Measurements from ENCODE around the gene TLCD3B.

TLCD3B gene

DNA sequence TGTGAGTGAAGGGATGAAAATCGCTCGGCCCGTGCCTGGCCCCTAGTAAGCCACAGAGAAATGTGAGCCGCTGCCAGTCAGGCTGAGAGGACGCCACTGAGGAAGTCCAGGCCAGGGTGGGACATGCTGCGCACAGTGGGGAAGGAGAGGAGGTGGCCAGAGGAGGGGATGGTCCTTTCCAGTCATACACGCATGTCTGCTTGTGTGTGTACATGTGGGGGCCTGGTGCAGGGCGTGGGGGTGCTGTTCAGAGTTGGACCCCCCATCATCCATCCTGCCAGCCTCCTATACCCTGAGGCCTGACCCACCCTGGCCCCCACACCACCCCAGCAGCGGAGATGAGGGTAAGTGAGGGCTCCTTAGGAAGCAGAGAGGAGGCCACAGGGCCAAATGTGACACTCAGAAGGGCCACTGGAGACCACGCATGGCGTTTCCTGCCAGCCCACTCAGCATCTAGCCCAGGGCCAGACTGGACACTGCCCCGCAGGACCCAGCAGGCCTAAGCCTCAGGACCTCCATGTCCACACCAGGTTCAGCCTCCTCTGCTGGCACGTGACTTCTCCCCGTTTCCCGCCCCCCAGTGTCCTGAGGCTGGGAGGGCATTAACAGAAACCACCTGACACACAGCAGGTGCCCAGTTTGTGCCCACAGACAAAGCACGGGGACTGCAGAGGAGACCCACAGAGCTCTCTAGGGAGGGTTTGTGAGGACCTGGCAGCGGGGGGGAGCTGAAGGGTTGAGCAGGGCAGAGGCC lies 27.2 kb downstream of the TLCD3B start:
- no peak for DNase-seq

DNA sequence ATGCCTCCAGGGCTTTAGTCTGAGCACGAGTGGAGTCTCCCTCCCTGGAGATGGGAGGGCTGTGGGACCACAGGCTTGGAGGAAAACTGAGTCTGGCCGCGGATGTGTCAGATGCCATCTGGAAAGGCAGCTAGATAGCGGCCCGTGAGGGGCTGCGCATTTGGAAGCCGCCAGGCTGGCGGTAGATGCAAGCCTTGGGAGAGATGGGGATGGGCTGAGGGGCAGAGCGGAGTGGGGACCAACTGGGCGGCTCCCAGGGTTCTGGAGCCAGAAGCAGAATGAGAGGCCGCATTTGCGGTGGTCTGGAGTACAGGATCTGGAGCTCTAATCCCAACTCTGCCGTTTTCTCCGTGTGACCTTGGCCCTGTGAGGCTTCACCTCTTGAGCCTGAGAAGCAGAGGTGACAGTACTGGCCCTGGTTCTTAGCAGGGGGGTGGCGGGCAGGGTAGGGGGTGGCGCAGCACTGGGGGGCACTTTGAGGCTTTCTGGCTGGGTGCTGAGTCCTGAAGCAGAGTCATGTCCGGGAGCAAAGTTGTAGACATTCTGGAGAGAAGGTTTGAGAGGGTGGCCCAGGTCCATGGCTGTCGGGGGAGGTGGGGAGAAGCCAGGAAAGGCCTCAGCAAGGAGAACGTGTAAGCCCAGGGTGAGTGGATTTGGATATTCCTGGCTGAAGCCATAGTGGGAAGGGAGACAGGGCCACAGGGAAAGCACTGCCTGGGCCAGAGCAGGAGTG lies 28.3 kb downstream of the TLCD3B start:
- no peak for DNase-seq

DNA sequence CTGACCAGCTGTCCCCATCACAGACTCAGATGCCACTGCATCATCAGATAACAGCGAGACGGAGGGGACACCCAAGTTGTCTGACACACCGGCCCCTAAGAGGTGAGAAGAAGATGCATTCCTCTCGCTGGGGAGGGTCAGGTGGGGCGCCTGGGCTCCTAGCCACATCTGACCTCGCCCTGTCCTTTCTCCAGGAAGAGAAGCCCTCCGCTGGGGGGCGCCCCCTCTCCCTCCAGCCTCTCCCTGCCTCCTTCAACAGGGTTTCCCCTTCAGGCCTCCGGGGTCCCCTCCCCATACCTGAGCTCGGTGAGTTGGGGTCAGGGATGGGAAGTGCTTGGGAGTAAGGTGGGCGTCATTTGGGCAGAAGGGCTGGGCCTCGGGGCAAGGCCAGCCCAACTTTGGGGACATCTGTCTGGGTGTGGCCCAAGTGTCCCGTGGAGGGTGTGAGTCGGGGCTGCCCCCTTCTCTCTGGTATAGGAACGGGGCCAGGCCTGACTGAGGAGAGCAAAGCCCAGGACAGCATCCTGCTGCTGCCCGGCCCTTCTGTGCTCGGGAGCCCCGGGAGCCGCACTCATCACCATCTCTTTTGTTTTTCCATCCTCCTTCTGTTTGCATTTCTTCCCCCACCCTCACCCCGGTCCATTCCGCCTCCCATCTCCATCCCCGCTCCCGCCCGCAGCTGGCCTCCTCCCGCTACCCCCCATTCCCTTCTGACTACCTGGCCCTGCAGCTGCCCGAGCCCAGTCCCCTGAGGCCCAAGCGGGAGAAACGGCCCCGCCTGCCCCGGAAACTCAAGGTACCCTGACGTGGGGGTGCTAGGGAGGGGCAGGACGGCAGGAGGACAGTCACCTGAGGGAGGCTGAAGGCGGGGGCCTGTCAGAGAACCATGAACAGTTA lies 30.1 kb downstream of the TLCD3B start:
- no peak for DNase-seq

DNA sequence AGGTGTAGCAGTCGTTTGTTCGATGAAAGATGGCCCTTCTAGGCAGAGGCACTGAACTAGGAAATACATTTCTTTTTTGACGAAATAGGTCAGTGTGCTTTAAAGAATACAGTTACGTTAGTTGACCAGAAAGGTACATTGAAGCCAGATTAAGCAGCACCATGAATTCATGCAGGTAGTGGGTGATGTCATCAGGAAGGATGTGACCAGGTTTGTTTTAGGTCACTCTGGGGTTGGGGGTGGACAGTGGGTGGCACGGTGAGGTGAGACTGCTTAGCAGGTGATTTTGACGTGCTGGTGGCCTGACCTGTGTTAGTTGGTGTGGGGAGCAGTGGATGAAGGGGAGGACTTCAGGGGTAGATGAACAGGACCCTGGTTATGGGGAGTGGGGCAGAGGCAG lies 31.5 kb downstream of the TLCD3B start:
- no peak for DNase-seq

DNA sequence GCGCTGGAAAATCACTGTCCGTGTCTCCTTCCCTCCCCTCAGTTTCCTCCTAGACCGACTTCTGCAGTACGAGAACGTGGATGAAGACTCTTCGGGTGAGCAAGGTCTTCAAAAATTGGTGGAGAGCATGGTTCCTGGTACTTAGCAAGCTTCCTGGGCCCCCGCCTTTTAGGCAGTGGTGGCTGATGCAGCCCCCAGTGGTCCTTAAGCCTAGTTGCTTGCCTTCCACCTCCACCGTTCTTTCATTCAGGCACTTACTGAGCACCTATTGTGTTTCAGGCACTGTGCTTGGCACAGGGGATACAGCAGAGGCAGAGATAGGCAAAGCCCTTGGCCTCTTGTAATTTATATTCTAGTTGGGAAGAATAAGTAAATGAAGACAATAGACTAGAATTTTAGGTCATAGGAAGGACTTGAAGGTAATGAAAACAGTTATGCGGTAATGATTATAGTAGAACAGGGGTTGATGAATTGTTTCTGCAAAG lies 34.3 kb downstream of the TLCD3B start:
- no peak for DNase-seq

DNA sequence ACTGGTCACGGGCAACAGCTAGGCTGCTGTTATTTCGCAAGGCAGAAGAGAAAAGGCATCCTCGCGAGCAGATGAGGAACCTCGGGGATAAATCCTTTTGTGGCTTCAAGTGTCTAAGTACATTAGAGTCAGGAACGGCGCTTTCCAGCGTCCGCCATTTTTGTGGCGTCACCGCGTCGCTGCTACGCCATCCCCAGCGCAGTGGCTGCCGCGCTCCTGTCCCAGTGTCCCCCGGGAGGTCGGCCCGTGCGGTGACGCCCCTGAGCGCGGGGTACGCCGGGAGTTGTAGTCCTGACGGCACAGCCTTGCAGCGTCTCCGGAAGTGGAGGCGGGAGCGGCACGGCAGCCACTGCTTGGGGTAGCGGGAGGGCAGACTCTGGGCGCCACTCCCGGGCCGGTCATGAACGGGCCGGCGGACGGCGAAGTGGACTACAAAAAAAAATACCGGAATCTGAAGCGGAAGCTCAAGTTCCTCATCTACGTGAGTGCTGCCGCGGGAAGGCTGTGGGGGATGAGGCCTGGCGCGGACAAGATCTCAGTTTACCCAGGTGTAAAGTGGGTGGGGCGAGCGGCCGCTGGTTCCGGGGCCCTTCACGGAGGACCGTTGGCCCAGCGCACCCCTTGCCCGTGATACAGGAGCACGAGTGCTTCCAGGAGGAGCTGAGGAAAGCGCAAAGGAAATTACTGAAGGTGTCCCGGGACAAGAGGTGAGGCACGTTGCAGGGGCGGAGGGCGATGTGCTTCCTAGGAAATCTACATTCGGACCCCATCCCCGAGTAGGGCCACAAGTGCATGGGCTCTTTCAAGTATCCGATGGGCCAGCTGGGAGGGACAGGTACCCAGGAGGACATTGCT lies 34.9 kb downstream of the TLCD3B start, which contains the start of gene INO80E:
TSS of gene INO80E (plus strand) at position 331 of the 855 bp plus-strand sequence. CDS start at position 401, 70 bp downstream.
- peak; percentile 100 for DNase-seq

DNA sequence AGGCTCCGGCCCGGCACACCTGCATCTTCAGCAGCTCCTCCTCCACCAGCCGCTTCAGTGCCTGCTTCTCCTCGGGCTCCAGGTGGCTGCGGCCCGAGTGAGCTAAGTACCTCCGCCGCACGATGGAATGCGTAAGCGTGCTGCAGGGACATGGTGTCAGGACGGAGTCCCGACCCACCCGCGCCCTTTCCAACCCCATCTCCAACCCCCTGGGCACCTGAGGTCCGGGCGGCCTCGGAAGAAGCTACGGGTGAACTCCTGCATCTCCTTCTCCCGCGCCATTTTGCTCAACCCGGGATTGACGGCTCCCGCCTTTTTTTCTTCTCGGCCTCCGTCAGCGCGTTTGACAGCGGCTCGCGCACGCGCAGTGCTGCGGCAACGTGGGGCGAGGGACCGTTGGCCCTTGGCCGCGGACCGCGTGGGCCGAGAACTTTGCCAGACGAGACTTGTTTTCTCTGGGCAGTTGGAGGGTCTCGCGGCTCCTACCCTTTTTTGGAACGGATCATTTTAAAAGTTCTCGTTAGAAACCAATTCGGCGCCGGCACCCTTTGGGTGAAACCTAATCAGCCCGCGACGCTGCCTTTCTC lies 35.7 kb downstream of the TLCD3B start, which contains the start of gene HIRIP3:
TSS of gene HIRIP3 (minus strand) at position 294 of the 587 bp plus-strand sequence. CDS start at position 282, 12 bp downstream.
- peak; percentile 85 for DNase-seq

DNA sequence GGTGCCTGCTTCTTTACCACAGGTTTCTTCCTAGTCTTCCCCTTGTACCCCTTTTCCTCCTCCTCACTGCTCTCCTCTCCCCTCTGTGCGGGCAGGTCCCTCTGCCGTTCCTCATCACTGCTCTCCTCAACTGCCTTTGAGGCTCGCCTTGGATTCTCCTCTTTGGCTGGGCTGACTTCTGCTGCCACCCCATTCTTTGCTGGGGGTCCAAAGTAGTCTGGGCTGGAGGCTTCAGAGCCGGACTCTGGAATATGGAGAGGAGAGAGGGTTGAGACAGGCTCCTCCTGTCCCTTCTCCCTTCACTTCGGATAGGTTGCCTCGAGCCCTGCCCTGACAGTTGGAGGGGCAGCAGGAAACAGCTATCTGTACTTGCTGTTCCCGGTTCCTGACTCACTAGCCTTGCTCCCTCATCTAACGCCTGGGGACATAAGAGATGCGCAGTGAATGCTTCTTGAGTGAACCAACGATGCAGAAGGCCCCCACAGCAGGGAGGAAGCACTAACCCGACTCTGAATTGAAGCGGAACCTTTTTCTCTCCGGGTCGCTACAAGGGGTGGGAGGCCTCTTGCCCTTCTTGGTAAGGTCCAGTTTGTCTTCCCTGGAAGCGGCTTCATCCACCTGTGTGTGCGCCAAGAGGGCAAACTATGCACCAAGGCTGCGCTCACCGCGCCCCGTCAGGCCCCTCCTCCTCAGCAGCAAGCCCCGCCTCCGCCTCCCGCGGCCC lies 36.3 kb downstream of the TLCD3B start:
- peak; percentile 75 for DNase-seq

DNA sequence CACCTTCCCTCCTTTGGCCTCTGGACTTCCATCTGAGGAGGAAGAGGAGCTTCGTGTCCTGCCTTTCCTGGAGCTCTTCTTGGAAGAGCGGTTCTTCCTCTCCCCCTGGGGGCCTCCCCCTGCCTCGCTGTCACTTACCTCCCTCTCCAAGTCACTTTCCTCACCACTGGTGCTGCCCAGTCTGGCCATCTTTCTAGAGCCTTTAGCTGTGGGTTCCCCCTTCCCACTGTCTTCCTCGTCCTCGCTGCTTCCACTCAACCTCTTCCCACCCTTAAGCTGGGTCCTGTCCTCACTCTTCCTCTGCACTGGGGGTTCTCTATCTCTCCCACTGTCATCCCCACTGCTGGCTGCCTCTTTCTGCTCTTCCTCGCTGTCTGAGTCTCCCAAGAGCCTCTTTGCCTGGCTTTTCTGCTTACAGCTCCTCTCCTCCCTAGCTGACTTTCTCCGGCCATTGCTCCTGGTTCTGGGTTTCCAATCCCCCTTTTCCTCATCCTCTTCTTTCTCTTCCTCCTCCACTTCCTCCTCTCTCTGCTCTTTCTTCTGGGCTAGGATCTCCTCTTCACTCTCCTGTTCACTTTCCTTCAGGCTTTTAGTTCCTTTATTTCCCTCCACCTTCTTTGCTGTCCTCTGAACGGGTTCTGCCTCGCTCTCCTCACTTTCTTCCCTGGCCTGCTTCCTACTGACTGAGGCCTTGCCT lies 37.0 kb downstream of the TLCD3B start:
- no peak for DNase-seq

DNA sequence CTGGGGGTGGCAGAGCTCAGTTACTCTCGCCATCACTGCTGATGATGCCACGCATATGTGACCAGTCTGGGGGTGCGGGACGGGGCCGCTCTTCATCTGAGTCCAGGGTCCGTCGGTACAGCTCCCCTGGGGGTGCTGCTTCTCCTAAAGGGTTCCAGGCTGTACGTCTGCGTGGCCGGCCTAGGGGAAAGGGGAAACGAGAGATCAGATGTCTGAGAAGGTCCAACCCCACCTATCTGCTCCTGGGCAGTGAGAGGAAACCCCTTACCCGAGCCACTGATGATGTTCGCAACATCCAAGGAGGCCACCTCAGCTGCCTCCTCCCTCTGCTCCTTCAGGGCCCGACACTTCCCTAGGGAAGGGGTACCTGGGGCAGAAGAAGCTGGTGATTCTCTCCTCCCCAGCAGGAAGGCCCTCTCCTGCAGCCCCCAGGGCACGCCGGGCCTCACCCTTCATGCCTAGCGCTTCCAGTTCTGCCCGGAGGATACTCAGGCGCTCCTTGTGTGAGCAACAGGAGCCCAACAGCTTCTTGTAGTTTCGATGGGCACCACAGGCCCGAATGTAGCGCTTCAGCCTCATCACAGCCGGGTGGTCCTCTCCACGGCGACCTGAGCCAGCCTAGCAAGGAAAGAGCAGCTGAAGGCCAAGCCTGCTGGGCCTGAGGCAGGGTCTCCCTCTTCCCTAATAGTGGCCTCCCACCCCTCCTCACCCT lies 37.7 kb downstream of the TLCD3B start:
- DNase-seq: no peak

DNA sequence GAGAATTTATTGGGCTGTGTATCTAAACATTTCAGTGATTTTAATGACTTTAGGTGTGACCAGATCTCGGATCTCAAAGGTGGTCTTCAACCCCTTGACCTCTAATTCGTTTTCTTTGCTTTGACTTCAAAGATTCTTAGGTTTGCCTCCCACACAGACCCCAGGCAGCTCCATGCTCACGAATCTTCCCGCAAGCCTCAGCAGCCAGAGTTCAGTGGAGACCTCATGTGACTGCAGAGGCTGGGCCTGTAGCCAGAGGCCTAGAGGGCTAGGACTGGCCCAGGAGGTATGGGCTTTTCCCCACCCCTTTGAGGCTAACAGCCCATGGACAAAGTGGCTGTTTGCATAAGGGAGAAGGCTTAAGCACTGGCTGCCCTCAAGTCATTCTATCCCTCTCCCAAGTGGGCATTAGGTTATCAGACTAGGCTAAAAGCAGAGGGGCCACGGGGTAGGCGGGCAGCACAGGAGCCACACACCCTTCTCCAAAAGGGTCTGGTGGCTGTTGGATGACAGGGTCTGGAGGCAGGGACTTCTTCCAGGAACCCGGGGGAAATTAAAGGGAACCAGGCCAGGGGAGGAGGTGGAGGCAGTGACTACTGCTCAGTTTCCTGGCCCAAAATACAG lies 38.6 kb downstream of the TLCD3B start:
- DNase-seq: no peak

DNA sequence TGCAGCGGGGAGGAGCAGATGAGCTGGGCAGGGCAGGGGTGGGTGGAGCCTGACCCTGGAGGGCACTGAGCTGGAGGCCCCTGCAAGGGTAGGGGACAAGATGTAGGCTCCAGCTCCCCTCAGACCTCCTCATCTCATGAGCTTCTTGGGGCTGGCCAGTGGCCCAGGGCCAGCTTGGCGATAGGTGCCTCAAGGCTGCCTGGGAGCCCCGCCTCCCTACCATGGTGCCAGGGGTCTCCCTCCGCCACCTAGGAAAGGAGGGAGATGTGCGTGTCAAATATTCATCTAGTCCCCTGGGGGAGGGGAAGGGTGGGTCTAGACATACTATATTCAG lies 39.5 kb downstream of the TLCD3B start:
- no peak for DNase-seq

DNA sequence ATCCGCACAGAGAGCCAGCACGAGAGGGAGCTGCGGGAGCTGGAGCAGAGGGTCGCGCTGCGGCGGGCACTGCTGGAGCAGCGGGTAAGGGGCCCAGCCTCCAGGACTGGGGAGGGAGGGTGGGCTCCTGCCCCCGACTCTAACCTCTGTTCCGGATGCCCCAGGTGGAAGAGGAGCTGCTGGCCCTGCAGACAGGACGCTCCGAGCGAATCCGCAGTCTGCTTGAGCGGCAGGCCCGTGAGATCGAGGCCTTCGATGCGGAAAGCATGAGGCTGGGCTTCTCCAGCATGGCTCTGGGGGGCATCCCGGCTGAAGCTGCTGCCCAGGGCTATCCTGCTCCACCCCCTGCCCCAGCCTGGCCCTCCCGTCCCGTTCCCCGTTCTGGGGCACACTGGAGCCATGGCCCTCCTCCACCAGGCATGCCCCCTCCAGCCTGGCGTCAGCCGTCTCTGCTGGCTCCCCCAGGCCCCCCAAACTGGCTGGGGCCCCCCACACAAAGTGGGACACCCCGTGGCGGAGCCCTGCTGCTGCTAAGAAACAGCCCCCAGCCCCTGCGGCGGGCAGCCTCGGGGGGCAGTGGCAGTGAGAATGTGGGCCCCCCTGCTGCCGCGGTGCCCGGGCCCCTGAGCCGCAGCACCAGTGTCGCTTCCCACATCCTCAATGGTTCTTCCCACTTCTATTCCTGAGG lies 40.0 kb downstream of the TLCD3B start:
- DNase-seq: no peak

DNA sequence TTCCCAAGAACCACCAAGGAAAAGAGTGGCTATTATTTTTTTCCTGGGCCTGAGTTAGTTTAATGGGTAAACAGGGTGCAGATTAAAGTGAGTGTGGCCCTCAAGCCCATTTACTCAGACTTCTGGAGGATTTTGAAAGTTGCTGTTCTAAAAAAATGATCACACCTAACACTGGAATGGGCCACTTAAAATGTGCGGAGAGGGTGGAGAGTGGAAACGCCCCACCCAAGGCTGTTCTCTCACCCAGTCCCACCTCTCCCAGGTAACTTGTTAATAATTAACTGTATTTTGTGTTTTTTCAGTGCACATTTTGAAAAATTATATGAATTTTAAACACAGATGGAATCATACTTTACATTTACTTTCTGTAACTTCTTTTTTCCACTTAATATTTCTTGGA lies 41.0 kb downstream of the TLCD3B start:
- DNase-seq: no peak

DNA sequence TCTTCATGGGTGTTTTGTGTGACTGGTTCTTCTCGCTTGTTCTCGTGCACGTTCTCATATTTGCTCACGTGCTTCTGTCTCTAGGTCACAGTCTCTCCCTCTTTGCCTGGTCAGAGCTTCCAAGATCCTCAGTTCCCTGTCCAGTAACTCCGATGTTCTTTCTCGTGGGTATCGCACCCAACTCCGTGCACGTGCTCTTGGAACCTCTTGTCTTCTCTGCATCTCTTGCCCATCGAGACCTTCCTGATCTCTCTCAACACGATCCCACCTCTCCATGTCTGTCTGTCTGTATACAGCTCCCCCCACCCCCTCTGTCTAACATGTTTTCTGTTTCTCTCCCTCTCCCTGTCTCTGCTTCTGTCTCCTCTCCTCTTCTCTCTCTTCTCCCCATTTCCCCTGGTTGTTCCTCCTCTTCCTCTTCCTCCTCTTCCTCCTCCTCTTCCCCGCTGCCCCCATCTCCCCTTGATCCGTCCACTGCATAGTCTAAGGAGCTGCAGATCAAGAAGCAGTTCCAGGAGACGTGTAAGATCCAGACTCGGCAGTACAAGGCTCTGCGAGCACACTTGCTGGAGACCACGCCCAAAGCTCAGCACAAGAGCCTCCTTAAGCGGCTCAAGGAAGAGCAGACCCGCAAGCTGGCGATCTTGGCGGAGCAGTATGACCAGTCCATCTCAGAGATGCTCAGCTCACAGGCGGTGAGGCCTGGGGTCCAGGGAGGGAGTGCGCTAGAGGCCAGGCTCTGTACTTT lies 41.8 kb downstream of the TLCD3B start:
- no peak for DNase-seq

DNA sequence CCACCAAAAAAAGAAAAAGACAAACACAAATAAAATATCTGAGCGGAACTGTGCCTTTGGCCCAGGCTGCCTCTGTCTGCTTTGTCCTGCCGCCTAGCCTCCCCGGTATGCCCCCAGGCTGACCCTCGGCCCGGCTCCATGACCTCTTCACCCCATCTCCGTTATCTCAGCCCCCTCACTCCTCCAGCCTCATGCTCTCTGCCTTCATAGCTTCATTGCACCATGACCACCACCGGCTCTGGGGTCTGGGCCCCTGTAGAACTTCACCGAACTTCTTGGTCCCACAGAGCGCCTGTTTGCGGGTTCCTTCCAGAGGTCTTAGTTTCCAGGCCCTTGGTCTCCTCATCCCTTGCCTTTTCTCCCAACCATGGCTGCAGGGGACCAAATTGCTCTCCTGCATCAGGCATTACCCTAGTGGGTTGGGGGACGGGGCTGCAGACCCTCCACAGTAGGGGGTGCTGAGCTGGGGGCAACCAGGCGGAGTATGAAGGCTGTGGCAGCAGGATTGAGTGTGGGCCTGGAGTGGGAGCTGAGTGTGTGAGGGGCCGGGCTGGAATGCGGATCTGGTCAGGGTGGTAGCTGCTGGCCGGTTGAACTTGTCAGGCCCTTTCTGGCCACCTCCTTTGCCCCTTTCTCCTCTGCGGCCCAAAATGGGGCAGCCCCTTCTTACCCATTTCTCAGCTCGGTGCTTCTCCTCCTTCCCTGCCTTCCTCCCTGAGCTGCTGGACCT lies 42.6 kb downstream of the TLCD3B start:
- DNase-seq: no peak

Measured in stimulated activated CD4-positive, alpha-beta T cell treated with anti-CD3 and anti-CD28 coated beads, Interleukin-4, amount 100 ng/mL, for 1 hour (primary cell).